HTR-8/SVneo (cell line): ENCODE measurements around the gene MAPK11.

Experiments used
- DNase-seq: peaks from one replicate; pipeline ENCODE4 v3.0.0; 2011; ENCODE audit warnings: low spot score, mixed read lengths; ENCODE audit not compliant: insufficient read length
- FAIRE-seq: peaks from 2 replicates; lab custom pipeline; 2011; peaks lifted over from hg19 to GRCh38; lab: Jason Lieb, UNC

MAPK11 gene

GRCh38 chr22:50216684-50217520 lies 53.3 kb downstream of the MAPK11 start:
- no peak for FAIRE-seq

GRCh38 chr22:50216055-50216683 lies 54.0 kb downstream of the MAPK11 start:
- no peak for DNase-seq
- no peak for FAIRE-seq

More at GRCh38 chr22:50216684-50217520, 53.3 kb downstream of the MAPK11 start:
- no peak for DNase-seq

- no peak for DNase-seq
- no peak for FAIRE-seq
These were observed 54.7 kb downstream of the MAPK11 start for GRCh38 chr22:50215297-50216054.
